ENCODE data around the gene FRY.

DNA sequence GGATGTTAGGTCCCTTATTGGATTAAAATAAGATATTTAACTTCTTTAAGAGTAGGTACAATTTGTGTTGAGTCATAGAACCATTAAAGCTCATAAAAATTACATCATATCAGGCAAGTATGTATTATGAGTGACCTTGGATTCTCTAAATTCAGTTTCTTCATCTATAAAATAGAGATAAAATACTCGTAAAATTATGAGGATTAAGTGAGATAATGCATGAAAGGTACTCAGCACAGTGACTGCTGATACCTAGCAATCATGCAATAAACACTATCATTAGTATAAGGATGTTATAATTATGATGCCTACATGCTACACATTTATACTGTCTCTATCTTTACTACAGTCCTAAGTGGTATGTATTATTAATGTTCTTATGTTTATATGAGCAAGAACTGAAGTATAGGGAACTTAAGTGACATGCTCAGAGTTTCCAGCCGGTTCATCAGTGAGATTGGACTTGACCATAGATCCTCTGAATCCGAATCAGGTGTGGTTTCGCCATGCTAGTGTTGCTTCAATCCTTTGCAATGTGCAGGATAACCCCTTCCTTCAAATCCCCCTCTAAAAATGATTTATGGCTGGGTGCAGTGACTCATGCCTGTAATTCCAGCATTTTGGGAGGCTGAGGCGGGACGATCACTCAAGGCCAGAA, 22.9 kb upstream of the FRY start:
- no peak for TF ChIP-seq ZNF33B (CRISPR knock-in tag; IDR thresholded peaks at IDR 0.05)
- TF ChIP-seq, protein P1, sequence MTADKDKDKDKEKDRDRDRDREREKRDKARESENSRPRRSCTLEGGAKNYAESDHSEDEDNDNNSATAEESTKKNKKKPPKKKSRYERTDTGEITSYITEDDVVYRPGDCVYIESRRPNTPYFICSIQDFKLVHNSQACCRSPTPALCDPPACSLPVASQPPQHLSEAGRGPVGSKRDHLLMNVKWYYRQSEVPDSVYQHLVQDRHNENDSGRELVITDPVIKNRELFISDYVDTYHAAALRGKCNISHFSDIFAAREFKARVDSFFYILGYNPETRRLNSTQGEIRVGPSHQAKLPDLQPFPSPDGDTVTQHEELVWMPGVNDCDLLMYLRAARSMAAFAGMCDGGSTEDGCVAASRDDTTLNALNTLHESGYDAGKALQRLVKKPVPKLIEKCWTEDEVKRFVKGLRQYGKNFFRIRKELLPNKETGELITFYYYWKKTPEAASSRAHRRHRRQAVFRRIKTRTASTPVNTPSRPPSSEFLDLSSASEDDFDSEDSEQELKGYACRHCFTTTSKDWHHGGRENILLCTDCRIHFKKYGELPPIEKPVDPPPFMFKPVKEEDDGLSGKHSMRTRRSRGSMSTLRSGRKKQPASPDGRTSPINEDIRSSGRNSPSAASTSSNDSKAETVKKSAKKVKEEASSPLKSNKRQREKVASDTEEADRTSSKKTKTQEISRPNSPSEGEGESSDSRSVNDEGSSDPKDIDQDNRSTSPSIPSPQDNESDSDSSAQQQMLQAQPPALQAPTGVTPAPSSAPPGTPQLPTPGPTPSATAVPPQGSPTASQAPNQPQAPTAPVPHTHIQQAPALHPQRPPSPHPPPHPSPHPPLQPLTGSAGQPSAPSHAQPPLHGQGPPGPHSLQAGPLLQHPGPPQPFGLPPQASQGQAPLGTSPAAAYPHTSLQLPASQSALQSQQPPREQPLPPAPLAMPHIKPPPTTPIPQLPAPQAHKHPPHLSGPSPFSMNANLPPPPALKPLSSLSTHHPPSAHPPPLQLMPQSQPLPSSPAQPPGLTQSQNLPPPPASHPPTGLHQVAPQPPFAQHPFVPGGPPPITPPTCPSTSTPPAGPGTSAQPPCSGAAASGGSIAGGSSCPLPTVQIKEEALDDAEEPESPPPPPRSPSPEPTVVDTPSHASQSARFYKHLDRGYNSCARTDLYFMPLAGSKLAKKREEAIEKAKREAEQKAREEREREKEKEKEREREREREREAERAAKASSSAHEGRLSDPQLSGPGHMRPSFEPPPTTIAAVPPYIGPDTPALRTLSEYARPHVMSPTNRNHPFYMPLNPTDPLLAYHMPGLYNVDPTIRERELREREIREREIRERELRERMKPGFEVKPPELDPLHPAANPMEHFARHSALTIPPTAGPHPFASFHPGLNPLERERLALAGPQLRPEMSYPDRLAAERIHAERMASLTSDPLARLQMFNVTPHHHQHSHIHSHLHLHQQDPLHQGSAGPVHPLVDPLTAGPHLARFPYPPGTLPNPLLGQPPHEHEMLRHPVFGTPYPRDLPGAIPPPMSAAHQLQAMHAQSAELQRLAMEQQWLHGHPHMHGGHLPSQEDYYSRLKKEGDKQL (CRISPR knock-in tag; IDR thresholded peaks at IDR 0.05; ENCODE audit: low read depth) = no peak
- TF ChIP-seq, protein P2, sequence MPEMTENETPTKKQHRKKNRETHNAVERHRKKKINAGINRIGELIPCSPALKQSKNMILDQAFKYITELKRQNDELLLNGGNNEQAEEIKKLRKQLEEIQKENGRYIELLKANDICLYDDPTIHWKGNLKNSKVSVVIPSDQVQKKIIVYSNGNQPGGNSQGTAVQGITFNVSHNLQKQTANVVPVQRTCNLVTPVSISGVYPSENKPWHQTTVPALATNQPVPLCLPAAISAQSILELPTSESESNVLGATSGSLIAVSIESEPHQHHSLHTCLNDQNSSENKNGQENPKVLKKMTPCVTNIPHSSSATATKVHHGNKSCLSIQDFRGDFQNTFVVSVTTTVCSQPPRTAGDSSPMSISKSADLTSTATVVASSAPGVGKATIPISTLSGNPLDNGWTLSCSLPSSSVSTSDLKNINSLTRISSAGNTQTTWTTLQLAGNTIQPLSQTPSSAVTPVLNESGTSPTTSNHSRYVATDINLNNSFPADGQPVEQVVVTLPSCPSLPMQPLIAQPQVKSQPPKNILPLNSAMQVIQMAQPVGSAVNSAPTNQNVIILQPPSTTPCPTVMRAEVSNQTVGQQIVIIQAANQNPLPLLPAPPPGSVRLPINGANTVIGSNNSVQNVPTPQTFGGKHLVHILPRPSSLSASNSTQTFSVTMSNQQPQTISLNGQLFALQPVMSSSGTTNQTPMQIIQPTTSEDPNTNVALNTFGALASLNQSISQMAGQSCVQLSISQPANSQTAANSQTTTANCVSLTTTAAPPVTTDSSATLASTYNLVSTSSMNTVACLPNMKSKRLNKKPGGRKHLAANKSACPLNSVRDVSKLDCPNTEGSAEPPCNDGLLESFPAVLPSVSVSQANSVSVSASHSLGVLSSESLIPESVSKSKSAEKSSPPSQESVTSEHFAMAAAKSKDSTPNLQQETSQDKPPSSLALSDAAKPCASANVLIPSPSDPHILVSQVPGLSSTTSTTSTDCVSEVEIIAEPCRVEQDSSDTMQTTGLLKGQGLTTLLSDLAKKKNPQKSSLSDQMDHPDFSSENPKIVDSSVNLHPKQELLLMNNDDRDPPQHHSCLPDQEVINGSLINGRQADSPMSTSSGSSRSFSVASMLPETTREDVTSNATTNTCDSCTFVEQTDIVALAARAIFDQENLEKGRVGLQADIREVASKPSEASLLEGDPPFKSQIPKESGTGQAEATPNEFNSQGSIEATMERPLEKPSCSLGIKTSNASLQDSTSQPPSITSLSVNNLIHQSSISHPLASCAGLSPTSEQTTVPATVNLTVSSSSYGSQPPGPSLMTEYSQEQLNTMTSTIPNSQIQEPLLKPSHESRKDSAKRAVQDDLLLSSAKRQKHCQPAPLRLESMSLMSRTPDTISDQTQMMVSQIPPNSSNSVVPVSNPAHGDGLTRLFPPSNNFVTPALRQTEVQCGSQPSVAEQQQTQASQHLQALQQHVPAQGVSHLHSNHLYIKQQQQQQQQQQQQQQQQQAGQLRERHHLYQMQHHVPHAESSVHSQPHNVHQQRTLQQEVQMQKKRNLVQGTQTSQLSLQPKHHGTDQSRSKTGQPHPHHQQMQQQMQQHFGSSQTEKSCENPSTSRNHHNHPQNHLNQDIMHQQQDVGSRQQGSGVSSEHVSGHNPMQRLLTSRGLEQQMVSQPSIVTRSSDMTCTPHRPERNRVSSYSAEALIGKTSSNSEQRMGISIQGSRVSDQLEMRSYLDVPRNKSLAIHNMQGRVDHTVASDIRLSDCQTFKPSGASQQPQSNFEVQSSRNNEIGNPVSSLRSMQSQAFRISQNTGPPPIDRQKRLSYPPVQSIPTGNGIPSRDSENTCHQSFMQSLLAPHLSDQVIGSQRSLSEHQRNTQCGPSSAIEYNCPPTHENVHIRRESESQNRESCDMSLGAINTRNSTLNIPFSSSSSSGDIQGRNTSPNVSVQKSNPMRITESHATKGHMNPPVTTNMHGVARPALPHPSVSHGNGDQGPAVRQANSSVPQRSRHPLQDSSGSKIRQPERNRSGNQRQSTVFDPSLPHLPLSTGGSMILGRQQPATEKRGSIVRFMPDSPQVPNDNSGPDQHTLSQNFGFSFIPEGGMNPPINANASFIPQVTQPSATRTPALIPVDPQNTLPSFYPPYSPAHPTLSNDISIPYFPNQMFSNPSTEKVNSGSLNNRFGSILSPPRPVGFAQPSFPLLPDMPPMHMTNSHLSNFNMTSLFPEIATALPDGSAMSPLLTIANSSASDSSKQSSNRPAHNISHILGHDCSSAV (CRISPR knock-in tag; IDR thresholded peaks at IDR 0.05; ENCODE audit: borderline replicate concordance) = no peak
- TF ChIP-seq CTCF (CRISPR knock-in tag; IDR thresholded peaks at IDR 0.05) = no peak
- no peak for TF ChIP-seq REST (IDR thresholded peaks at IDR 0.05; ENCODE audit: borderline replicate concordance in 1 of 2, low read depth in 1 of 2, low read length in 2 of 2)
- TF ChIP-seq ZSCAN29 (CRISPR knock-in tag; conservative IDR thresholded peaks at IDR 0.05) = no peak
- no peak for TF ChIP-seq ZBTB20 (CRISPR knock-in tag; IDR thresholded peaks at IDR 0.05; ENCODE audit: borderline replicate concordance, low read depth)

All from HepG2 (cell line).